Lung (tissue), 12 donors: ENCODE data around the gene LPAR3. TPM values are rescaled to one million over a fixed set of nuclear protein-coding genes. Genes with fewer than 3 reads are reported as not detected.

Source experiments
- ATAC-seq: fragments of 200-7000 bp; cut with Tn5 transposase; one replicate; pipeline ENCODE4 v1.9.1; 2020; ENCODE audit warnings: moderate number of reproducible peaks; ENCODE audit not compliant: insufficient read depth, low FRiP score
- DNase-seq, 3 donors: peaks; one replicate each; pipeline ENCODE4 v3.0.0-alpha.2; 2013 to 2017
- H3K27ac ChIP-seq, 2 donors: one replicate each; pipeline ENCODE4 v1.5.1; 2013; ENCODE audit warnings: mild to moderate bottlenecking in 2 of 2, moderate library complexity in 2 of 2, control low read depth in 1 of 2, inconsistent platforms in 1 of 2, low read depth in 1 of 2, low read length in 1 of 2
- H3K27me3 ChIP-seq, 3 donors: one replicate each; pipeline ENCODE4 v1.5.1; 2013; ENCODE audit warnings: low read length in 2 of 3; ENCODE audit not compliant: control insufficient read depth in 3 of 3, insufficient read depth in 3 of 3
- H3K36me3 ChIP-seq, 4 donors: one replicate each; pipeline ENCODE4 v1.5.1; 2013; ENCODE audit warnings: low read length in 4 of 4, mild to moderate bottlenecking in 1 of 4, moderate library complexity in 1 of 4; ENCODE audit not compliant: control insufficient read depth in 4 of 4, insufficient read depth in 4 of 4
- H3K4me1 ChIP-seq, 5 donors: one replicate each; pipeline ENCODE4 v1.5.1; 2013; ENCODE audit warnings: low read length in 5 of 5, mild to moderate bottlenecking in 2 of 5, moderate library complexity in 1 of 5; ENCODE audit not compliant: control insufficient read depth in 5 of 5, insufficient read depth in 5 of 5
- H3K4me3 ChIP-seq: one replicate; pipeline ENCODE4 v1.5.1; 2013; ENCODE audit warnings: mild to moderate bottlenecking, control low read depth, moderate library complexity
- H3K9ac ChIP-seq, 2 donors: one replicate each; pipeline ENCODE4 v1.5.1; 2013; ENCODE audit warnings: low read length in 2 of 2, control low read depth in 1 of 2; ENCODE audit not compliant: insufficient read depth in 1 of 2
- H3K9me3 ChIP-seq, 4 donors: one replicate each; pipeline ENCODE4 v1.5.1; 2013; ENCODE audit warnings: low read length in 3 of 4, mild to moderate bottlenecking in 1 of 4, moderate library complexity in 1 of 4; ENCODE audit not compliant: control insufficient read depth in 4 of 4, insufficient read depth in 3 of 4
- WGBS, 2 donors: extraction: QIAGEN DNeasy Blood & Tissue Kit; methylation state at CpG; one replicate each; pipeline ENCODE4 v1.1.7; 2013; 5-methylcytosine and 5-hydroxymethylcytosine counted together
- polyA plus RNA-seq, 2 donors: library from polyadenylated mRNA; stranded (reverse); fragments of 200-250 nt; gene quantifications; one replicate each; pipeline ENCODE4 v1.2.1, GENCODE V29; 2013
- total RNA-seq, 2 donors: library from RNA; depleted of rRNA in 1 of 2; stranded (reverse); fragments of >200 nt in 1 of 2; gene quantifications; one replicate each; pipeline ENCODE4 v1.2.1, GENCODE V29; 2014 to 2021
- TF ChIP-seq, protein P1 (sequence below): IDR thresholded peaks from 2 replicates; pipeline ENCODE4 v1.5.1; 2012; ENCODE audit warnings: mild to moderate bottlenecking; ENCODE audit errors: control extremely low read depth, extremely low read depth
- donor health status: control.
- donor health status: control.
- donor health status: Bipolar disorder and iron deficiency.
- donor health status: healthy.
- donor health status: DM: yes; HTN: yes; CAD: no.

LPAR3 gene
- total and polyA plus RNA-seq, 4 donors = 0.98 to 8.3 (median 5.3) TPM

DNA sequence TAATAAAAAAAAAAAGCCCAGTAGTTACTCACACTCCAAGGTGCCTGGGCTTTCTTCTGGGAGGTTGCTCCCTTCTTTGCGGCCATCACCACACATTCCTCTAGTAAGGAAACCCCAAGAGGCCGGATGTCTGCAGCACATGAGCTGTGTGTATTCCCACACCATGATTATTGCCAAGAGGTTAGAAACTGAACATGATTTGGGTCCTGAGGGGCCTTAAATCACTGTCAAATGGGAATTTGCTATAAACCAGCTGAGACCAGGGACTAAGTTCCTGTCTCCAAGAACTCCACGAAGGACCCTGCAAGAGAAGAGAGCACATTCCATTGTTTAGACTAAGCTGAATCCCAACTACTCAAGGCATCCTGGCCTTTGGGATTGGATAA is 117.5 kb downstream of the LPAR3 start:
- Histone ChIP-seq H3K4me1 (peaks cover 0 to 2% (median 0%) of the 10 kb centered on the region in 5 donors), H3K27me3 (no peaks in the 10 kb centered on the region), H3K27ac (no peak overlapping the region), H3K36me3 (no peaks in the 10 kb centered on the region), H3K9me3 (peaks cover 0 to 2% (median 0%) of the 10 kb centered on the region in 4 donors), H3K9ac (no peak overlapping the region), H3K4me3 (no peak overlapping the region)
- DNase-seq (no peak), ATAC-seq (no peak)
- WGBS, 2 donors = 52 to 83% methylated on average over 3 of the region's 3 CpGs
- TF ChIP-seq, protein P1, sequence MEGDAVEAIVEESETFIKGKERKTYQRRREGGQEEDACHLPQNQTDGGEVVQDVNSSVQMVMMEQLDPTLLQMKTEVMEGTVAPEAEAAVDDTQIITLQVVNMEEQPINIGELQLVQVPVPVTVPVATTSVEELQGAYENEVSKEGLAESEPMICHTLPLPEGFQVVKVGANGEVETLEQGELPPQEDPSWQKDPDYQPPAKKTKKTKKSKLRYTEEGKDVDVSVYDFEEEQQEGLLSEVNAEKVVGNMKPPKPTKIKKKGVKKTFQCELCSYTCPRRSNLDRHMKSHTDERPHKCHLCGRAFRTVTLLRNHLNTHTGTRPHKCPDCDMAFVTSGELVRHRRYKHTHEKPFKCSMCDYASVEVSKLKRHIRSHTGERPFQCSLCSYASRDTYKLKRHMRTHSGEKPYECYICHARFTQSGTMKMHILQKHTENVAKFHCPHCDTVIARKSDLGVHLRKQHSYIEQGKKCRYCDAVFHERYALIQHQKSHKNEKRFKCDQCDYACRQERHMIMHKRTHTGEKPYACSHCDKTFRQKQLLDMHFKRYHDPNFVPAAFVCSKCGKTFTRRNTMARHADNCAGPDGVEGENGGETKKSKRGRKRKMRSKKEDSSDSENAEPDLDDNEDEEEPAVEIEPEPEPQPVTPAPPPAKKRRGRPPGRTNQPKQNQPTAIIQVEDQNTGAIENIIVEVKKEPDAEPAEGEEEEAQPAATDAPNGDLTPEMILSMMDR = no peak

DNA sequence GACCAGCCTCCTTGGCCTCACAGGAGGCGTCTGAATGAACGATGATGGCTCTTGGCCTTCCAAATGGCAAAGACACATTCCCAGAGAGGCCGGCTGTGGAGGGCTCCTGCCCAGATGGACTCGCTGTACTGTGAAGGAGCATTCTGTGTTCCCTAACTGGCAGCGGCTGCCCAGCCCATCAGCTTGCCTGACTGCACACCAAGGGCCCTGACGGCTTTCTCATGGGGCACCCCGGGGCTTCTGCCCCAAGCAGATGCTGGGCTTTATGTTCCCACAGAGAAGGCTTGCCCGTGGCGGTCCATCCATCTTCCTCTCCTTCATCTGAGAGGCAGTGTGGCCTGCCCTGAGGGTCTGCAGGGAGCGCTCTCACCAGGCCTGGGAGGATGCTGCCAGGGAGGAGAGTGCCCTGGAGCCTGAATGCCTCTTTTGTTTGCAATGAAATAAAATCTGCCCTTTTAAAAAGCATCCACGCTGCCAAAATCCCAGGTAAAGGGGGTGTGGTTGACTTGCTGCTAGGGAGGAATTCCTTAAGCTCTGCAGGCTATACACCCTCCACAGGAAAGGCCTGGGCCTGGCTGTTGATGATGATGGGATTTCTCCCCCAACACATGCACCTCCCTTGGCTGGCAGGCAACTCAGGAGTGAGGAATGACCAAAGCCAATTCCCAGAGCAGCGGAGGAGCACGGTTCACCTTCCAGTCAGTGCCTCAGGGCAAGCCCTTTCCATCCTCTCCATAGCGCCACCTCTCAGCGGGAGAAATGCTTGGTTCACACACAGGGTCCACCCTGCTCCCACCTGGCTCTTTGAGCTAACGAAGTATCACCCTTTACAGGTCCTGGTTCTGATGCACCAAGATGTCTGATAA is 118.1 kb downstream of the LPAR3 start:
- H3K9me3 ChIP-seq = peaks cover 0 to 2% (median 0%) of the 10 kb centered on the region in 4 donors
- no peak overlapping the region for H3K9ac ChIP-seq
- no peaks in the 10 kb centered on the region for H3K36me3 ChIP-seq
- H3K4me1 ChIP-seq = peaks cover 0 to 2% (median 0%) of the 10 kb centered on the region in 5 donors
- DNase-seq = no peak
- 86 to 92% methylated on average over 16 of the region's 16 CpGs for WGBS, 2 donors
- TF ChIP-seq, protein P1 = no peak
- peaks cover 0 to 2% (median 0%) of the 10 kb centered on the region in 3 donors for H3K27me3 ChIP-seq
- ATAC-seq = no peak
- H3K27ac ChIP-seq = no peak overlapping the region
- H3K4me3 ChIP-seq = no peak overlapping the region

DNA sequence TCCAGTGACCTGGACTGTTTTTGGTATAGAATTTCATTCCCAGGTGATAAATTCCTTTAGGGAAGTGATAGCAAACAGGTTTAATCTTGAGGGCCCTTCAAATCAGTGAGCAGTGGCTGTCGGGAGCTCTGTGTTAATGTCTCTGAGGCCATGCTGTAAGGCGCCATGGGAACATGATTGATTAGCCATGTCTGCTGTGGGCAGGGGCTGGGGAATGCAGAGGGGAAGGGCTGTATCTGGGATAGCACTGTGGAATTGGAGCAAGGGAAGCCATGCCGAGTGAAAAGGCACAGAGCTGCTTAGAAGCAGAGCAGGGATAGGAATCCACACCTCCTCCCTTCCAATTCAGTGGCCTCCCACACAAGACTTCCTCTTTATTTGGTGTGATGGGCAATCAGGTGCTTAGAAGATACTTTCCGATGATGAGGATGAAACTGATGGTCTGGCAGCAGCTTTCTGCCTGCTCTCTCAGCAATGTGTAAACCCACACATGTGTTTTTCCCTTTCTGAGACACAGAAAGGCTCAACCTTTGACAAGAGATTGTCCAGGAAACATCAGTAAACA is 119.0 kb downstream of the LPAR3 start:
- WGBS, 2 donors = 73 to 86% methylated on average over 4 of the region's 4 CpGs
- no peak for ATAC-seq
- DNase-seq = no peak

More for the DNA sequence above, 119.0 kb downstream of the LPAR3 start:
- TF ChIP-seq, protein P1 = no peak
- no peak overlapping the region for H3K9ac ChIP-seq
- H3K4me3 ChIP-seq = no peak overlapping the region
- H3K4me1 ChIP-seq = peaks cover 0 to 2% (median 0%) of the 10 kb centered on the region in 5 donors
- H3K36me3 ChIP-seq = no peaks in the 10 kb centered on the region
- no peak overlapping the region for H3K27ac ChIP-seq
- H3K9me3 ChIP-seq = peaks cover 0 to 2% (median 0%) of the 10 kb centered on the region in 4 donors
- H3K27me3 ChIP-seq = peaks cover 0 to 2% (median 0%) of the 10 kb centered on the region in 3 donors
